GF-D8 (cell line): ENCODE data around the gene NEGR1.

ENCODE experiments used
- DNase-seq: peaks from one replicate; lab custom pipeline; 2025; lab: John Stamatoyannopoulos, UW

The NEGR1 gene

DNA sequence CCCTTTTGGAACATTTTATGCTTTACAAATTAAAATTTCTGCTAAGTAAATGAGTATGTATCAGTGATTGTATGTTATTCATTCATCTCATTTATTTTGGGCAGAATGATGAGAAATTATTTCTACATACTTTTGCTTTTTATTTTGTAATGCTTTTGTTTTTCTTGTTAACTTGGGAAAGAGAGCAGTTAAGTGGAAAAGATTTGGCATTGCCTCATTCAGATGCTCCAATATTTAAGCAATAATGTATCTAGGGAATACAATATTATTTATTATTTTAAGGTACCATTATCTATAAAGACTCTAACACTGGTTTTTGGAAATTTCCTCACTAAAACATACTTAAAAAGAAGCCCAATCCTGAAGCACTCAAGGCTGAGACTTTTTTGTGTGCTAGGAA is 431.8 kb downstream of the NEGR1 start:
- no peak for DNase-seq

DNA sequence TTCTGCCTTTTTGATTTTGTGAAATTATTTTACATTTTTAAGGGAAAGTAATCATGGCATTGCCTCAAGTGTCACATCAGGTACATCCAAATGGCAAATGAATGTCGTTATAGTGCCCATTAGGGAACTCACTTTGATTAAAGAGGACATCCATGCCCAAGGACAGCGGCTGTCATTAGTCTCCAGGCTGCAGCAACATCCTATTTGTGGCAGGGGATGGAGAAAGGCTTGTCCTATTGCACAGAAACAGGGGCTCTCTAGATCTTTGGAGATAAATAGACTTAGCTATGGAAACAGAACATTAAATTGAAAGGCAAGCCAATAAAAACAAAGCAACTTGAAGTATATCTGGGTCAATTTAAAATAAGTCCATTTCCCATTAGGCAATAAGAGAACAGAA is 439.3 kb downstream of the NEGR1 start:
- no peak for DNase-seq

DNA sequence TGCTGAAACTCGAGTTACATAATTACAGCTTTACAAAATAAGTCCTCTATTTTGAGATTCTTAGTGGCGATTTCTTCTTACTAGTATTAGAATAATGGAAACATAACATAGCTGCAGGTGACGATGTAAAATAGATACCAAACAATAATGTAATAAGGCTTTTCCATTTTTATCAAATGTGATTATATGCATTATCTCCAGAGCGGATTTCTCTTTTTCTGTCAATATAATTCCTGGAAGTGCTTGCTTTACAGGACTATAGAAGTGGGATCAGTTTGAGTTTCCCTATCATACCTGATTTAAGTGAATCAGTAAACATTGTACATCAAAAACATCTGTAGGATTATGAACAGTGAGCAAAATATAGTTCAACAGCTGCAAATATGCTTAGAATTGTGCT is 442.5 kb downstream of the NEGR1 start:
- DNase-seq, result no peak

DNA sequence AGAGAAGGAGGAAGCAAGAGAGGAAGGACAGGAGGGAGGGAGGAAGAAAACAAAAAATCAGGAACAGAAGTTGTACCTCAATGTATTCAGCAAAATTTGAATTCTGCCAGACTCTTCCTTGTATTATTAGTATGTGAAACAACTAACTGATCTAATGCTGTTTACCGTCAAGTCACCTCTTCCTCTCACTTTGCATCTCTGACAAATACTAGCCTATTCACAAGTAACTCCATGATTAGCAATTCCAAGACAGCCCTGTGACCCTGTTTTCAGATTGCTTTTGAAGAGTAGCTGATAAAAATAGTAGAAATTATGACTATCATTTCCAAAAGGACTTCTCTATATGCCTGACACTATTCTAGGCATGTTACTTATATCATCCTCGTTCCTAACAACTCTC is 445.4 kb downstream of the NEGR1 start:
- no peak for DNase-seq

DNA sequence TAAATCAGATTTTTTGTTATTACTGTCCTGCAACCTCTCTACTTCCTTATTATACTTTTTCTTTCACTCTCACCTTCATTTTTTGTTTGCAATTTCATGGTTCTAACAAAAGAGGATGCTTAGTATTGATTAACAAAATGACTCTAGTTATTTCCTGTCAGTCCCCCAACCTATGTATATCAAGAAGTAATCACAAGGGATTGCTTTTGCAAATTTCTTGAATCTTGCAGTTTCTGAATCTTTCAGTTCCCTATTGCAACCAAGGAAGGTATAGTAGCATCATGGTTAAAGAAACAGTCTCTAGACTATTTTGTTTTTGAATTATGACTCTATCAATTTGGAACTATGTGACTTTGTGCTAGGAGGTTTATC is 446.9 kb downstream of the NEGR1 start:
- no peak for DNase-seq

DNA sequence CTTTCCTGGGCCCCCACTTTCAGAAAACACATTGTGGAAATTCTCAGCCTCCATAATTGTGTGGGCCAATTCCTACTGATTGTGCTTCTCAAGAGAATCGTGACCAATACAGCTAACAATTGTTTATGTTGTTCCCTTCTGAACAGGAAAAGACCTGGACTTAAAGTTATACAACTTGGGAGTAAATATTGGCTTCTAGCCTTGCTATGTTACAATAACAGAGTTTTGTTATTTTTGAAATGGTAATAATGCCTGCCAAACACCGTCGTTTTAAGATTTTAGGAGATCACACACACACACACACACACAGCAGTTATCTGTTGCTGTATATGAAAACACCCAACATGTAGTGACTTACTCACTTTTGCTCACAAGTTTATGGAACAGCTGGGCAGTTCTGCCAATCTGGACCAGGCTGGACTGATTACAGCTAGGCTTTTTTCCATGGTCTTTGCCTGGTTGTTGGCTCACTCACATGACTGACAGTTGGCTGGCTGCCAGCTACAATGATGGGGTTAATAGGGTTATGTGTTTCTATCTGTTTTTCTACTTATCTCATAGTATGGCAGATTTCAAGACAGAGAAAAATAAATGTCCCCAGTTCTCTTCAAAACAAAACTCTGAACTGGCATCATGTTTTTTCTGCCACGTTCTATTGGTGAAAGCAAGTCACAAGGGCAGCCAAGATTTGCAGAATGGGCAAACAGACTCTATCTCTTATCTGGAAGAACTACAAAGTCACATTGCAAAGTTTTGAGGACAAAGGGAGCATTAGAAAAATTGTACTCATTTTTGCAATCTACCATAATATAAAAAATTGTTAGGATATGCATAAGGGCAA is 447.5 kb downstream of the NEGR1 start:
- no peak for DNase-seq

DNA sequence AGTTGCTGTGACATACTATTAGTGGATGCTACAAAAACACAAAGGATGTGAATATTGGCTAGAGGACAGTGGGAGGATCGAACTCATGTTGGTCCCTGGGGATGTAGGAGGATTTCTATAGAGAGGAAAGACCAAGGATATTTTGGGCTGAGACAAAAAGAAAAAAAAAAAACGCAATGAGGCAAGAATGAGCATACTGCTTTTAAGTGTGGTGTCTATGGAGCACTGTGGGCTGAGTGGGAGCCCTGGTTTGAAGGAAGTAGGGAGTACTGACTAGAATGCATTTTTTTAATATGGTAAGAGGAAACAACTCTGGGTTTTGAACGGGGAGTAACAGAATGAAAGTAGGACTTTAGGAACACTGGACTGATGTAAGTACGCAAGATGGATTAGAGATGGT is 450.7 kb downstream of the NEGR1 start:
- DNase-seq, result no peak

DNA sequence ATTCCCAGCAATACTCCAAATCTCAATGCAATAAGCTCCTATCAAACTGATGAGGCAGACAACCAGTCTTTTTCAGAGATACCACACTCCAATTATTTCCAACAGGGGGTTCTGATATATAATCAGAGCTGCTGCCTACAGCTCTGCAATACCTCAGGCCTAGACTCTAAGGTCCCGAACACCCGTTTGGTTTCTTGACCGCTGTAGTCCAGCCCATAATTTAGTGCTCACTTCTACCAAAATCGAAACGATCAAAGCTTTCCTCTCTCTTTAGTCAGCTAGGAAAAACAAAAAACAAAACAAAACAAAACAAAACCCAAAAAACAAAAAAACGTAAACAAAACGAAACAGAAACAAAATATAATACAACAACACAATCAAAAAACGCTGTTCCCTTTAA is 453.0 kb downstream of the NEGR1 start:
- no peak for DNase-seq

DNA sequence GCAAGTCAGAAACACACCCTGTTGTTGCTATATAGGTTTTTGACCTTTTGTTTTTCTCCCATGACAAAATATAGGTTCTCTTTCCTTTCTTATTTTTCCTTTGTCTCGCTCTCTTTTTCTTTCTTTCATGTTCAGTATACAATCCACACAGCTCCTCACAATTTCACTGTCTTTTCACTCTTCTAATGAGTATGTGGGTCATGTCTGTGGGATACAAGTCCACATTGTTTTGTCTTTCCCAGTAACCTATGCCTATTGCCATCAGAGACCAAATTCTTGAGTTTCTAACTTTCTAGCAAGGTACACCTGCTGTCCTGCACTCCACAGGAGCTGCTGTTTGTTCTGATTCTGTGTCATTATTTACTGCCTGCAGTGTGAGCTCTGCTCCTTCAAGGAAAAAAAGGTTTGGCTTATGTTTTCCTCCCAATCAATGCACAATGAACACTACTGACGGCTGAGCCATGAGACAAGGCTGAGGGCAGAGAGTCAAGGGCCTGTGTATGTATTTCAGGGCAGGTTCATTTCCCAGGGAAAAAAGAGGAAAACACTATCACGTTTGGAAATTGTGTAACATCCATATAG is 453.8 kb downstream of the NEGR1 start:
- DNase-seq, result no peak

DNA sequence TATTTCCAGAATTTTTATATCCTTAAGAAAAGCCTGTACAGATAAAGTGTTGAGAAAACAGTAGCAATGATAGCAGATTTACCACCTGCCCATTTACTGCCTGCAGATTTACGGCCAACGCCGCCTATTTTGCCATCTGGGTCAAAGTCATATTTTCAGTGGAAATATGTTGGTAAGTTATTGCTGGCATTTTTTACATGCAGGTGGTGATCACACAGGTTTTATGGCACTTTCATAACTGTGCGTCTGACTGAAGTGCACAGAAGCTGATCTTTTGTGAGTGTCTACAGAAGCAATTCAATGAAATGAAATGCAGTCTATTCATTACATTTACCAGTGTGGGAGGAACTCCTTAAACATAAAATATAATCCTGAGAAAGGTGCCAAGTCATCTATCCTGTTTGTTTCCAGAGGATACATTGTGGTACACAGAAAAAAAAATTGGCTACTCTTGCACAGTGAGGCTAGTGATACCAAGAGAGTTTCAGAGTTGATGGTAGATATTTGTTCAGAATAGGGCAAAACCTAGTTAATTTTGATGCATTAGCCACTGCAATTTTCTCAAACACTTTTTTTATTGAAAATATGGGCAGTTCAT is 458.5 kb downstream of the NEGR1 start:
- no peak for DNase-seq

DNA sequence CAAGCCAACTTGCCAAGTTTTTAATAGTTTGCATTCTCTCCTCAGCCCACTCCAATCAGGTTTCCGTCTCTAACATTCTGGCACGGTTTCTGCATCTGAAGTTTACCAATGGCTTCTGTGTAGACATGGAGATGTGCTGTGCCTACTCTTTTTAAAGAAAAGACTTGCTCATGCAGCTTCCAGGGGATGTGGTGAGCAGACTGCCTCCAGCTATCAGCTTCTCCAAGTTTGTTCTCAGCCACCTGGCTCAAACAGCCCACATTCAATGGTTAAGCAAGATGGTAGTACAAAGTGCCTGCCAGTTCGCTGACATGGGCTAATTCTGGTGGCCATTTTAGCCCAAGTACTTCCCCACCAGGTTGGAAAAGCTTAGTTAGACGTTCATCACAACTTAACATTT is 465.3 kb downstream of the NEGR1 start:
- no peak for DNase-seq

DNA sequence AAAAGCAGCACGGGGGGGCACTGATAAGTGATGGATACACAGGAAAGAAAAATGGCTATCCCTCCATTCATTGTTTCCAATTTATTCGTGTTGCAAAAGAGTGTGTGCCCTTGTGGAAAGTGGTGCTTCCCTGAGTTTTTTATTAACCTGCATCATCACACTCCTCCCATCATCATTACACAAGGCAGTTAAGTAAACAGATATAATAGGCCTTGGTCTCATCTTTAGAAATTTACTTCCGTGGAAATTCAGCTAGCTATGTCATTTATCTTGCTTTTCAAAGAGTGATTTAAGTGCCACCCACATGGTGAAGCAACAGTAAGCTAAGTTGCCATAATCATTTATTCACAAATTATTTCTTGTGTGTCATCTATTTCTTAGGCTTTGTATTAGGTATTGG is 473.3 kb downstream of the NEGR1 start:
- DNase-seq, result no peak

DNA sequence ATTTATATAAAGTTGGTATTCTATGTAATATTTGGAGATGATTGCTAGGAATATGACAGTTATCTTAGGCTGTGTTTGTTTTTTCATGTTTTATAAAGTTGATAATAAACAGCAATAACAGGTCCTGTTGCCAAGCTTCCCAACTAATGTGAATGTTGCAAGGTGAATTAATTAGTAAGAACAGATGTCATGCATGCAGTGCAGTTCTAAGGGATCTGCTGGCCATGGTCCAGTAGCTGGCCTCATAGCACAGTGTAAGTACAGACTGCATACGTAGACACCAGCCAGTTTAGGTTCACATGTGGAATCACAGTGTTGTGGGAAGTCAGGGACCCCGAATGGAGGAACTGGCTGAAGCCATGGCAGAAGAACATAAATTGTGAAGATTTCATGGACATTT is 478.2 kb downstream of the NEGR1 start:
- DNase-seq, result no peak

DNA sequence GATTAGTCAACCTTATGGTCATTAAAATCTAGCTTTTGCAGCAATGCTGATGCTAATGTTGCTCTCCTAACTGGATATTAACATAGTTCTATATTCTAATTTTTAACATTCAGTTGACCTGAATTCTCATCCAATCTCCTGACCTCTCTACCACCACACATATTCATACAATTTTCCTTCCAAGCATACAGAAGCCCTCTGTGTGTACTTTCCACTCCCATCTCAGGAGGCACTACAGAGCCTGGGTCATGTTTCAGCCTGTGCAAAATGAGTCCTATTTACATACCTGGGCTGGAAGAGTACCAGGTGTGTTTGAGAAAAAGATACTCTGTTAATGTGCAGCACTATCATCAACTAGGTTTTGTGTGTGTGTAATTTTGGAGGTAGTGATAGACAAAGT is 486.3 kb downstream of the NEGR1 start:
- DNase-seq, result no peak

DNA sequence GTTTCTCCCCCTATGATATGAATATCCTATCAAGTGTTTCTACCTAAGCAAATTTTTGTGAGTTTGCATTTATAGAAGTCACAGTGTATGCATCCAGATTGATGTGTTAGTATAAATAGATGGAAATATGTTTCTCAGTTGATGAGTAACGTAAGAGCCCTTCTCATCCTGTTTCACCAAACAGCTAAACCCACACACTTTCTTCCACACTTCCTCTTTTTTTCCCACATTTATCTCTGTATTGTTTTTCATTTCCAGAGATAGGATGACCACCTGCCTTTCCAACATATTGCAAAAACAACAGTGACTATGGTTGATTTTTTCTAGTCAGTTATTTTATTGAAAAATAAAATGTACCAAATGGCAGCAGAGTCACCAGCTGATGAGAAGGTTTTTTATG is 490.1 kb downstream of the NEGR1 start:
- DNase-seq, result peak; percentile 46

DNA sequence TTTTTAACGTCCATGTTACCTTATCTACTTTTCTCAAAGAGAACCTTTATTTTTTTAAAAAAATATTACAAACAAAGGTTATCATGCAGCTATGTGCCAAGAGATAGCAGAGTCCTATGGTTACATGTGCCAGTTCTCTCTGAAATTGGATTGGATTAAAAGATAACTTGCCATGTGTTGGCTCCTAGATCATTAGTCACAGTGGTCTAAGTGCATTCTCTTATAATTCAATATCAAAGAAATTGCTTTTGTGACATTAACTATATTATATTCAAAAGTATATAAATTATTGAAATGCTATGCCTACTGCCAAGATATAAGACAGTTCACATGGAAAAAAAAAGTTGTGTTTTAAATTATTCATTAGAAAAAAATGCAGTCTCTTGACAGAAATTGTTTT is 494.2 kb downstream of the NEGR1 start:
- no peak for DNase-seq

DNA sequence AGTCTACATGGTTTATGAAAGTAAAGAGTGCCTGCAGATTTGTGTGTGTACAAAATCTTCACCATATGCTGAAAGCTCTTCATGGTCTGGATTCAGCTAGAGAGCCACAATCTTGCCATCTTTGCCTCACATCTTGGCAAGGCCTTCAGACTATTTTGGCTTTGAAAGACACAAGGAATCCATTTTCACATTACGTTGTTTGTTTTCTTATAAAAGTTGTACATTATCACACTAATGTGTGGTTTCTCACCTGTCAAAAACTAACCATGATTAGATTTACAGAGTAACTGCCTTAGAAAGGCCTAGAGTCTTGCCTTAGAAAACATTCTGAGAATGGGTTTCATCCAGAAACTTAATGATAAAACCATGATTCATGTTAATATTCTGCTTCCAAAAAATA is 494.6 kb downstream of the NEGR1 start:
- no peak for DNase-seq

DNA sequence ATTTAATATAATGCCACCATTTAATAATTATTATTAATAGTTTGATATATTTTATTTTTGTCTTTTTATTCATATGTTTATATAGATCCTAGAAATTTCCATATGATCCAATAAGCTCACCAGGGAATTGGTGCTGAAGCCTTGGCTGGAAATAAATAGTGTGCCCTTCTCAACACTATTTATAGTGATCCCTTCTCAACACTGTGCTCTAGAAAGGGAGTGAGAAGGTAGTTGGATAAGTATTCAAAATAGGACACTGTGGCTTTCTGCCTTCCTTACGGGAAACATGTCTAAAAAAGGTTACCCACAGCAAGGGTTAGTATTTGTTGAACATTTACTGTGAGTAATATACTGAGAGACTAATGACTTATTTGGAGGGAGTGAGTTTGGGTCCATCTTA is 496.1 kb downstream of the NEGR1 start:
- no peak for DNase-seq

DNA sequence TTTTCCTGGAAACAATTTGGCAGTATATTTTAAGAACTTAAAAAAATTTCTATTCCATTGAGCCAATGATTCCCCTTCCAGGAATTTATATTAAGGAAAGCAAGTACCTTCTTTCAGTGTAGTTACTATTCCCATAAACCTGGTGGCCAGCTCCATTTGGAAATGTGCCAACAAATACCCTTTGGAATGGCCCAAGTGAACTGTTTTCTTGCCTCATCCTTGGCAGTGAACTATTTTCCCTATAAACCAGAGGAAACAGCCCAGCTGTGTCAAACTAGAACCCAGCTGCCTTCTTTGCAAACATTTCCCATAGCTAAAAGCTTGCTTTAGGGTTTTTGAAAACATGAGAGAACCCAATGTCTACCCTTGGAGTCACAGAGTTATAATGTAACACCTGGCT is 496.9 kb downstream of the NEGR1 start:
- no peak for DNase-seq

DNA sequence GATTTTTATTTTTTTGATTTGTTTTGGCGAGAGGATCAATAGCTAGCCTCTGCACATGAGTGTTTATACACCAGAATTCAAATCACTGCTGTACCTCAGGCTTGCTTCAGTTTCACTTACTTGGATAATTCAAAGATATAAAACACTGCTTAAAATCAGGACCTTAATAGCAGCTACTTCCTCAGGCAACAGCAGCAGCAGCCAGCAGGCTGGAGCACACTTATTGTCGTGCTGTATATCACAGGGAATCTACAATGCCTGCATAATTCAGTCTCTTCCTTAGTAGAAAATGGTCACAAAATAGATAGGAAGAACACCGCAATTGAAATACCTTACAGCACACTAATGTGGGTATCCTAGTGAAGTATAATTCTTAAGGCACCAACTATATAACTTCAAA is 497.3 kb downstream of the NEGR1 start:
- DNase-seq, result no peak

DNA sequence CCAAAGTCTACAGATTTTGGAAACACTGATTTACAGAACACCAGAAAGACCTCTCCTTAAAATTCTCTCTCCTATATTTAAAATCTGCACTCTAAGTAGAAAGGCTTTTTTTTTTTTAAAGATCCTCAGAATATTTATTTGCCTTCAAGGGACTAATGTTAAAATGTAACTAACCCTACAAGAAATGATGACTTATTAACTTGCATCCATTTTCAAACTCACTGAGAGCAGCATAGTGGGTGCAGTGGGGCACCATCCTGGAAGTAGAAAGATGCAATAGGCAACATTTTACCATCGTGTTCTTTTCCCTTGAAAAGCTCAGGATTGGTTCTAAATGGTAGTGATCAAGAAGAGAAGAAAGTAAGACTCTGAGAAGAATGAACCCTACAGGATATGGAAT is 498.1 kb downstream of the NEGR1 start:
- DNase-seq, result no peak

DNA sequence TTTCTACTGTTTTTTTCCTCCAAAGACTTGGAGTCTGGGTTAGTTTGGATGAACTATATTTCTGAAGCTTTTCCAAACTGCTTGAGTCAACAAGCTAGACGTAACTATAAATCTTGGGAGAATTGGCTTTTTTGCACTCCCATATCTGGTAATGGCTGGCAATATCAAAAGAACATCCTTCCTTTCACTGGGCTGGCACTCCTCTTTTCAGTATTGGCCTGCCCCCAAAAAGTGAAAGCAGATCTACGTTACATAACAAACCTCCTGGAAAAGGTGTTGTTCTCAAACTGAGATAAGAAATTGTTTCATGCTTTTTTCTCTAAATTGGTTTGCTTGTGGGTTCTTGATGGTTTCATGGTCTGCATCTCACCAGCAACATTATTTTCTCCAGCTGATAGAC is 499.3 kb downstream of the NEGR1 start:
- DNase-seq, result no peak

DNA sequence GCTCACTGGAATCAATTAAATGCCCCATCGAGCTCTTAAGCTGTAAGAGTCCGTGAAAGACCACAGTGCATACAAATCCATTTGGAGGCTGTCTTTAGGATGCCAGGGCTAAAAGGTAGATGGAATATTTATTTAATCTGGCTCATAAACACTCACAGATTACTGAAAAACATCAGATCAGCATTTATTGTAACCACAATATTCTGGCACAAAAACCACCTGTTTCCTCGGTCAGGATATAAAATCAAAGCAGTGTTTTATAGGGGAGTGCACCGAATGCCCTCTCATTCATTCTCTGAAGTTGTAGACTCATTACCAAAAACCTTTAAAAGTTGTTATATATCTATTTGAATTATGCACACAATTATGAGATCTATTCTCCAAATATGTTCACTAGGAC is 500.9 kb downstream of the NEGR1 start:
- DNase-seq, result no peak

DNA sequence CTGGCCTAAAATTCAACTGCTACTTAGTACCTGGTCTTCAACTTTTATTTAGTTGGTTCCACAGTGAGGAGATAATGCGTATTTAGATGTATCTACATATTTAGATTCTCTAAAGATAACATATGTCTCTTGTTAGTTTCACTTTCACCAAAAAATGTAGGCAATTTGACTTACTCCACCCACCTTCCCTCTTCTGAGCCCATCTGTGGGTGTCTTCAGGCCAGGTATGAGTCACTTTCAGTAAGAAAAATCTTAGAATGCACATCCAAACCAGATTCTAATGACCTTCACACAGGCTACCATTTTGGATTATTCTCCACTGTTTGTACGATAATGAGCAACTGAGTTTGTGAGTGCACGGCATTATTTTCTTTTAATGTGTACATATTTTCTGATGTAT is 501.7 kb downstream of the NEGR1 start:
- DNase-seq, result no peak
